HL-60 (cell line): ENCODE measurements around the gene NFAM1.

Experiments
- CTCF ChIP-seq: IDR thresholded peaks from one replicate; pipeline ENCODE4 v1.5.1; 2011; ENCODE audit warnings: low read length, control low read depth, inconsistent platforms; ENCODE audit not compliant: insufficient read depth
- POLR2AphosphoS5 ChIP-seq: IDR thresholded peaks from 2 replicates; pipeline ENCODE4 v1.6.1; 2012; ENCODE audit warnings: low read depth

GRCh38 chr22:42388130-42388797 lies 43.9 kb downstream of the NFAM1 start:
- TF ChIP-seq CTCF (no peak), POLR2AphosphoS5 (no peak)
